Endothelial cell of umbilical vein (primary cell): Measurements from ENCODE around the gene RAB3GAP2. TPM values are rescaled to one million over a fixed set of nuclear protein-coding genes. Genes with fewer than 3 reads are reported as not detected.

Experiments used
- BruUV-seq: library from RNA; stranded (reverse); fragments of 400-500 nt; replicated peaks from 2 replicates; lab custom pipeline; 2021; lab: Mats Ljungman, UMichigan
- CTCF ChIA-PET: fragments of 300-600, 350-600 bp; sonication (Branson Sonifier 250); formaldehyde crosslinking; loops from one replicate; lab custom pipeline; 2021; ENCODE audit warnings: antibody characterized with exemption, inconsistent platforms; lab: Charles Lee
- POLR2A ChIA-PET: fragments of 300-600, 350-600 bp; sonication (Branson Sonifier 250); formaldehyde crosslinking; loops from one replicate; lab custom pipeline; 2021; ENCODE audit warnings: antibody characterized with exemption, inconsistent platforms; lab: Charles Lee
- DNase-seq: peaks from one replicate; pipeline ENCODE4 v3.0.0-alpha.2; 2011; ENCODE audit warnings: low read depth, low spot score
- FAIRE-seq: peaks from 2 replicates; lab custom pipeline; 2011; peaks lifted over from hg19 to GRCh38; lab: Jason Lieb, UNC
- H2AFZ ChIP-seq: 2 replicates; pipeline ENCODE4 v1.6.0; 2012; ENCODE audit warnings: low read depth, low read length, control low read depth, inconsistent platforms
- H3K27ac ChIP-seq: 2 replicates; pipeline ENCODE4 v1.5.1; 2011; ENCODE audit warnings: low read depth, mild to moderate bottlenecking, control low read depth, low read length, moderate library complexity; ENCODE audit not compliant: insufficient read depth
- H3K27me3 ChIP-seq, 2 experiments: 2 replicates each; pipeline versions ENCODE4 v1.6.0 to v1.6.1; 2011; ENCODE audit warnings: low read length in 2 of 2, mixed read lengths in 1 of 2; ENCODE audit not compliant: control insufficient read depth in 2 of 2, insufficient read depth in 2 of 2
- H3K36me3 ChIP-seq, 2 experiments: 2 replicates in 1 of 2; 3 replicates in 1 of 2; pipeline ENCODE4 v1.5.1; 2011; ENCODE audit warnings: low read length in 2 of 2, mild to moderate bottlenecking in 1 of 2, moderate library complexity in 1 of 2; ENCODE audit not compliant: control insufficient read depth in 2 of 2, insufficient read depth in 2 of 2; ENCODE audit errors: extremely low read depth in 1 of 2
- H3K4me1 ChIP-seq: 3 replicates; pipeline ENCODE4 v1.5.1; 2011; ENCODE audit warnings: mild to moderate bottlenecking, low read length; ENCODE audit not compliant: control insufficient read depth, insufficient read depth; ENCODE audit errors: extremely low read depth
- H3K4me2 ChIP-seq: 2 replicates; pipeline ENCODE4 v1.6.1; 2011; ENCODE audit warnings: low read length, control low read depth, mixed read lengths; ENCODE audit not compliant: insufficient read depth
- H3K4me3 ChIP-seq, 3 experiments: fragments of 200-600 bp in 1 of 3; sonication (generic), shearing (Covaris generic) in 1 of 3; replicated peaks in 1 of 3; 2 replicates each; pipeline ENCODE4 v1.5.1; 2011 to 2016; ENCODE audit warnings: control low read depth in 3 of 3, low read length in 3 of 3, mild to moderate bottlenecking in 2 of 3, inconsistent platforms in 1 of 3, low read depth in 1 of 3, moderate library complexity in 1 of 3; ENCODE audit not compliant: insufficient read depth in 1 of 3
- H3K79me2 ChIP-seq: 2 replicates; pipeline ENCODE4 v1.6.0; 2012; ENCODE audit warnings: low read length, inconsistent platforms; ENCODE audit not compliant: control insufficient read depth, insufficient read depth
- H3K9ac ChIP-seq: replicated peaks from 2 replicates; pipeline ENCODE3; 2011; ENCODE audit warnings: low read length, control low read depth; ENCODE audit not compliant: insufficient read depth; ENCODE audit errors: extremely low read depth
- H3K9me1 ChIP-seq: replicated peaks from 3 replicates; pipeline ENCODE4 v1.6.0; 2011; ENCODE audit warnings: mild to moderate bottlenecking, low read length; ENCODE audit not compliant: control insufficient read depth, insufficient read depth; ENCODE audit errors: extremely low read depth
- H3K9me3 ChIP-seq: replicated peaks from 2 replicates; pipeline ENCODE4 v1.5.1; 2012; ENCODE audit warnings: low read length, inconsistent platforms; ENCODE audit not compliant: control insufficient read depth, insufficient read depth
- H4K20me1 ChIP-seq: replicated peaks from 2 replicates; pipeline ENCODE3; 2011; ENCODE audit warnings: mild to moderate bottlenecking, low read length; ENCODE audit not compliant: control insufficient read depth, insufficient read depth; ENCODE audit errors: extremely low read depth
- EZH2 ChIP-seq: IDR thresholded peaks from 2 replicates; pipeline ENCODE4 v1.6.1; 2012; ENCODE audit warnings: borderline replicate concordance, low read depth, mild to moderate bottlenecking, moderate library complexity, low read length, inconsistent platforms; ENCODE audit not compliant: severe bottlenecking
- FOS ChIP-seq: IDR thresholded peaks from 2 replicates; pipeline ENCODE4 v1.6.1; 2011; ENCODE audit warnings: mild to moderate bottlenecking, low read length, moderate library complexity, borderline replicate concordance; ENCODE audit not compliant: insufficient read depth
- GATA2 ChIP-seq: IDR thresholded peaks from 2 replicates; pipeline ENCODE4 v1.7.0; 2011; ENCODE audit warnings: low read depth, mild to moderate bottlenecking, moderate library complexity, mixed read lengths, low read length; ENCODE audit not compliant: insufficient read length, insufficient read depth
- JUN ChIP-seq: IDR thresholded peaks from 2 replicates; pipeline ENCODE4 v1.6.1; 2011; ENCODE audit warnings: borderline replicate concordance, low read depth; ENCODE audit not compliant: insufficient read length, insufficient read depth
- MYC ChIP-seq: IDR thresholded peaks from one replicate; pipeline ENCODE4 v1.6.1; 2011; ENCODE audit warnings: mild to moderate bottlenecking, low read depth, low read length
- POLR2A ChIP-seq: IDR thresholded peaks from 2 replicates; pipeline ENCODE4 v1.6.1; 2012; ENCODE audit warnings: low read depth, mild to moderate bottlenecking, control low read depth, low read length
- POLR2AphosphoS5 ChIP-seq: IDR thresholded peaks from 2 replicates; pipeline ENCODE4 v1.6.1; 2012; ENCODE audit warnings: low read depth, mild to moderate bottlenecking, control low read depth, low read length, moderate library complexity; ENCODE audit not compliant: insufficient read depth
- dilution Hi-C: fragments of 300-500 bp; cut with MboI; formaldehyde crosslinking; loops from one replicate; pipeline ENCODE4 v1.15.0; 2019; ENCODE audit warnings: low sequenced_read_pairs; ENCODE audit not compliant: extremely low pct_ligation_motif_present
- intact Hi-C: fragments of 100-400 bp; cut with micrococcal nuclease; formaldehyde crosslinking; loops from one replicate; pipeline ENCODE4 v1.10.0; 2022
- polyA plus RNA-seq, 4 experiments: library from polyadenylated mRNA; depleted of rRNA in 3 of 4; stranded (reverse) in 3 of 4; unstranded in 1 of 4; fragments of >200 nt; gene quantifications; 2 replicates each; pipeline versions ENCODE4 v1.2.1 to v1.2.3, GENCODE V29; 2011 to 2012; ENCODE audit warnings: missing spikeins in 1 of 4
- total RNA-seq: library from RNA; stranded (reverse); gene quantifications from 2 replicates; pipeline ENCODE4 v1.2.3, GENCODE V29; 2021
- TF ChIP-seq, protein P1 (sequence below), 2 donors: IDR thresholded peaks; 1 replicate in 1 of 2; 2 replicates in 1 of 2; pipeline ENCODE4 v1.5.1; 2011; ENCODE audit warnings: low read length in 2 of 2, mild to moderate bottlenecking in 2 of 2, moderate library complexity in 2 of 2, control low read depth in 1 of 2, inconsistent platforms in 1 of 2, low read depth in 1 of 2; ENCODE audit not compliant: insufficient read depth in 1 of 2; ENCODE audit errors: extremely low read depth in 1 of 2
- TF ChIP-seq, protein P2 (sequence below): IDR thresholded peaks from 2 replicates; pipeline ENCODE4 v1.6.1; 2011; ENCODE audit not compliant: insufficient read depth, insufficient read length

Gene RAB3GAP2
- total and polyA plus RNA-seq, 2 donors (not counting 3 experiments of a cell fraction or from before 2014, with no cell fraction given) = 11.1 to 37.4 TPM

DNA sequence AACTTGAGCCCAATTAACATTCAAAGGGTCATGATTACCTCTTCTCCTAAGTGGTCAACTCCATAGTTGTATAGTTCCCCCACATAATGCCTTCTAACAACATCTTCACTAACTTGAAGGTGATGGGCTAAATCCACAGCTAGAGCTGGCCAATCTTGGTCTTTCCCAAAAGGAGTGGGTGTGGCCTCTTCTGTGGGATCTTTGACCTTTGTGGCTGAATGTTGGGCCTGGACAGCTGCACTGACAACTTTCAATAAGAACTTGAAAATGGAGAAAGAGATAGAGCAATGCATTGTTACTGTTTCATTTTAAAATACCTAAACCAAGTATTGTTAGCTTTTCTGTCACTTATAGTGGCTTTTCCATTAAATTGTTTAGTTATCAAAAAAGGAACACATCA, 119.1 kb downstream of the RAB3GAP2 start:
- no peak overlapping the region for H3K4me2 ChIP-seq
- H2AFZ ChIP-seq = no peak overlapping the region
- FAIRE-seq = no peak
- no TSS peak for BruUV-seq
- ChIA-PET POLR2A (no interaction called here), CTCF (interaction anchor here (0.7 kb wide), 1 partner anchor 162 kb away, joined by 3 read pairs; no protein-coding TSS in a partner anchor)
- no peaks in the 10 kb centered on the region for H3K79me2 ChIP-seq
- TF ChIP-seq, protein P1, sequence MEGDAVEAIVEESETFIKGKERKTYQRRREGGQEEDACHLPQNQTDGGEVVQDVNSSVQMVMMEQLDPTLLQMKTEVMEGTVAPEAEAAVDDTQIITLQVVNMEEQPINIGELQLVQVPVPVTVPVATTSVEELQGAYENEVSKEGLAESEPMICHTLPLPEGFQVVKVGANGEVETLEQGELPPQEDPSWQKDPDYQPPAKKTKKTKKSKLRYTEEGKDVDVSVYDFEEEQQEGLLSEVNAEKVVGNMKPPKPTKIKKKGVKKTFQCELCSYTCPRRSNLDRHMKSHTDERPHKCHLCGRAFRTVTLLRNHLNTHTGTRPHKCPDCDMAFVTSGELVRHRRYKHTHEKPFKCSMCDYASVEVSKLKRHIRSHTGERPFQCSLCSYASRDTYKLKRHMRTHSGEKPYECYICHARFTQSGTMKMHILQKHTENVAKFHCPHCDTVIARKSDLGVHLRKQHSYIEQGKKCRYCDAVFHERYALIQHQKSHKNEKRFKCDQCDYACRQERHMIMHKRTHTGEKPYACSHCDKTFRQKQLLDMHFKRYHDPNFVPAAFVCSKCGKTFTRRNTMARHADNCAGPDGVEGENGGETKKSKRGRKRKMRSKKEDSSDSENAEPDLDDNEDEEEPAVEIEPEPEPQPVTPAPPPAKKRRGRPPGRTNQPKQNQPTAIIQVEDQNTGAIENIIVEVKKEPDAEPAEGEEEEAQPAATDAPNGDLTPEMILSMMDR (IDR thresholded peaks at IDR 0.05; ENCODE audit: extremely low read depth in 1 of 2, insufficient read depth in 1 of 2, low read depth in 1 of 2, low read length in 2 of 2) = no peak
- TF ChIP-seq MYC = no peak
- TF ChIP-seq FOS = no peak
- no peak for TF ChIP-seq POLR2A
- TF ChIP-seq GATA2 = no peak
- no peak for TF ChIP-seq EZH2
- no peak for TF ChIP-seq POLR2AphosphoS5
- TF ChIP-seq, protein P2, sequence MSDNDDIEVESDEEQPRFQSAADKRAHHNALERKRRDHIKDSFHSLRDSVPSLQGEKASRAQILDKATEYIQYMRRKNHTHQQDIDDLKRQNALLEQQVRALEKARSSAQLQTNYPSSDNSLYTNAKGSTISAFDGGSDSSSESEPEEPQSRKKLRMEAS = no peak
- no peak for TF ChIP-seq JUN
- dilution Hi-C loops (no loop called here), intact Hi-C loops (loop anchor here (5.0 kb wide), 1 partner anchor 816 kb away; no protein-coding TSS in a partner anchor)
- H3K9me1 ChIP-seq = no peaks in the 10 kb centered on the region
- peaks cover 3% of the 10 kb centered on the region for H3K4me1 ChIP-seq
- no peaks in the 10 kb centered on the region for H4K20me1 ChIP-seq
- H3K9ac ChIP-seq = no peak overlapping the region
- H3K27me3 ChIP-seq = no peaks in the 10 kb centered on the region
- H3K9me3 ChIP-seq = no peaks in the 10 kb centered on the region
- peaks cover 11 to 12% of the 10 kb centered on the region in 2 experiments for H3K36me3 ChIP-seq
- no peak for DNase-seq
- no peak overlapping the region for H3K4me3 ChIP-seq
- no peak overlapping the region for H3K27ac ChIP-seq
